ENCODE data around the gene P2RY2. TPM values are rescaled to one million over a fixed set of nuclear protein-coding genes. Genes with fewer than 3 reads are reported as not detected.
"Not testable (repeated sequence)": the region's sequence is repeated elsewhere in the genome, so short reads cannot be mapped to it uniquely, and the experiment has no call there.

The P2RY2 gene
- polyA plus RNA-seq, 4 donors, result 0.58 to 1.2 (median 0.80) TPM

- no peak for DNase-seq (ENCODE audit: low read depth in 4 of 4, low spot score in 3 of 4)
These were observed 31.2 kb upstream of the P2RY2 start for GRCh38 chr11:73186886-73187285.

GRCh38 chr11:73187854-73188253, 30.2 kb upstream of the P2RY2 start:
- DNase-seq (ENCODE audit: low read depth in 4 of 4, low spot score in 3 of 4), result no peak

GRCh38 chr11:73188301-73188700, 29.8 kb upstream of the P2RY2 start:
- DNase-seq (ENCODE audit: low read depth in 4 of 4, low spot score in 3 of 4), result no peak

GRCh38 chr11:73189315-73189714, 28.8 kb upstream of the P2RY2 start:
- no peak for DNase-seq (ENCODE audit: low read depth in 4 of 4, low spot score in 3 of 4)

GRCh38 chr11:73189723-73190556, 28.1 kb upstream of the P2RY2 start:
- DNase-seq (ENCODE audit: low read depth in 4 of 4, low spot score in 3 of 4), result no peak

- no peak for DNase-seq (ENCODE audit: low read depth in 4 of 4, low spot score in 3 of 4)
These were observed 27.6 kb upstream of the P2RY2 start for GRCh38 chr11:73190557-73190885.

- DNase-seq (ENCODE audit: low read depth in 4 of 4, low spot score in 3 of 4), result no peak
These were observed 26.9 kb upstream of the P2RY2 start for GRCh38 chr11:73191151-73191550.

- no peak for DNase-seq (ENCODE audit: low read depth in 4 of 4, low spot score in 3 of 4)
These were observed 25.8 kb upstream of the P2RY2 start for GRCh38 chr11:73192272-73192671.

GRCh38 chr11:73193251-73194033, 24.6 kb upstream of the P2RY2 start:
- no peak for DNase-seq (ENCODE audit: low read depth in 4 of 4, low spot score in 3 of 4)

- no peak for DNase-seq (ENCODE audit: low read depth in 4 of 4, low spot score in 3 of 4)
These were observed 24.0 kb upstream of the P2RY2 start for GRCh38 chr11:73194034-73194507.

- no peak for DNase-seq (ENCODE audit: low read depth in 4 of 4, low spot score in 3 of 4)
These were observed 23.5 kb upstream of the P2RY2 start for GRCh38 chr11:73194593-73194992.

- DNase-seq (ENCODE audit: low read depth in 4 of 4, low spot score in 3 of 4), result no peak
These were observed 22.7 kb upstream of the P2RY2 start for GRCh38 chr11:73195191-73196007.

GRCh38 chr11:73196576-73196975, 21.5 kb upstream of the P2RY2 start:
- DNase-seq (ENCODE audit: low read depth in 4 of 4, low spot score in 3 of 4), result no peak

GRCh38 chr11:73197348-73197747, 20.7 kb upstream of the P2RY2 start:
- no peak for DNase-seq (ENCODE audit: low read depth in 4 of 4, low spot score in 3 of 4)

- DNase-seq (ENCODE audit: low read depth in 4 of 4, low spot score in 3 of 4), result not testable (repeated sequence)
These were observed 20.3 kb upstream of the P2RY2 start for GRCh38 chr11:73197787-73198186.

- DNase-seq (ENCODE audit: low read depth in 4 of 4, low spot score in 3 of 4), result no peak
These were observed 19.4 kb upstream of the P2RY2 start for GRCh38 chr11:73198677-73199076.

GRCh38 chr11:73199446-73199845, 18.6 kb upstream of the P2RY2 start:
- no peak for DNase-seq (ENCODE audit: low read depth in 4 of 4, low spot score in 3 of 4)

- DNase-seq (ENCODE audit: low read depth in 4 of 4, low spot score in 3 of 4), result no peak
These were observed 17.8 kb upstream of the P2RY2 start for GRCh38 chr11:73200256-73200655.

GRCh38 chr11:73201249-73201648, 16.8 kb upstream of the P2RY2 start:
- no peak for DNase-seq (ENCODE audit: low read depth in 4 of 4, low spot score in 3 of 4)

- DNase-seq (ENCODE audit: low read depth in 4 of 4, low spot score in 3 of 4), result no peak
These were observed 15.9 kb upstream of the P2RY2 start for GRCh38 chr11:73201888-73202780.

Measured in right renal pelvis (tissue), 4 donors.